ENCODE results near the gene MORC1.

MORC1 gene

DNA sequence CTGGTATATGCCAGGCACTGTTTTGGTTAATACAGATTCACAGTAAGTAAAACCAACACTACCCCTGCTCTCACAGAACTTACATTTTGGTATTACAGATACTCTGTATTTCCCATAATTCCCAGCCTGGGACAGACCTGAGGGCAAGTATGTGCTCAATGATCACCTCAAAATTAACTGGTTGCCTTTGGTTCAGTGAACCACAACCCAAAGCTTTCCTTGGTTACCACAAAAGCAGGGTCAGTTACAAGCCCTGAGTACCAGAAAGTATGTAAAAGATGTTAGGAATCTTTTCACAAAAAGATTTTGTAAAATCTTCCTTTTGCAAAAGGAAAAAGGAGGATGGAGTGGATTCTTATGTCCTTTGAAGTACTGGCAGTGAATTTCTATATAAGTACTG lies 92.0 kb downstream of the MORC1 start:
- no peak for DNase-seq

DNA sequence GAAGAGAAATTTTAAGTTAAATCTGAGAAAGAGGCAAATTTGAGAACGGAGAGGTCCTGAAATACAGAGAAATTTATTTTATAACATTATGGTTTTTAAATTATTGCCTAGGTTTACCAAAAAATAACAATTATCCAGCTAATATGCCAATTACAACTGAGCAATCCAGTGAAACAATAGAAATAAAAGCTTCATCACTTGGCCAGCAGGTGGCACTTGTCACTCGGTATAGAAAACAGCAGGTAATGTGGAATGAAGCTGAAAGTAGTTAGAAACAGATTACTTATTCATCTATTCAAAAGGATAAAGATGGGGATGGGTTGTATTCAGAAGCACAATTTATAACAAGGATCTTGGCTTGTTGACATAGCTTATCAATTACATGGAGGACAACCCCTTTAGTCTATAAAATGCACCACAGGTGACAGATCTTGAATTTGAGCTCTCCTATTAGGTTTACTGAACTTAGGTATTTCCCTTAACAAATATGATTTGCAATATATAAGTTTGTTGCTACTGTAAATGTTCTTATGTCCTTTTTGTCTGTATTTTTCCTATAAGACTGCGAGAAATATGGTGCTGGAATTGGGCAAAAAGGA lies 94.2 kb downstream of the MORC1 start:
- peak; percentile 16 to 80 (median 32) for DNase-seq

DNA sequence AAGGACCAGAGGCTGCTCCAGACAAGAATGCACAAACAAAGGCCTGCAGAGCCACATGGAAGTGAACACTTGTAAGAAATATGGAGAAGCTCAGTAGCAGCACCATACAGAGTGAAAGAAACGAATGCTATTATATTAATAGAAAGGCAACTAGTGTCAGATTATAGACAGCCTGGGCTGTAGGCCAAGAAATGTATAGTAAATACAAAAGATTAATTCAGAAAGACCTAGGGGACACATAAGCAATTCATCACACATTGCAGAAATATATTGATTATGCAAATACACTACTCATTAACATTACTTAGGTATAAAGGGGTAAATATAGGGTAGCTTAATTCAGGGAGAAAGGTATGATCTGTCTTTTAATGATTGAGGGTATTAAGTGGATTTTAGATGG lies 94.8 kb downstream of the MORC1 start:
- peak in 1 of 3 experiments; percentile 45 for DNase-seq

DNA sequence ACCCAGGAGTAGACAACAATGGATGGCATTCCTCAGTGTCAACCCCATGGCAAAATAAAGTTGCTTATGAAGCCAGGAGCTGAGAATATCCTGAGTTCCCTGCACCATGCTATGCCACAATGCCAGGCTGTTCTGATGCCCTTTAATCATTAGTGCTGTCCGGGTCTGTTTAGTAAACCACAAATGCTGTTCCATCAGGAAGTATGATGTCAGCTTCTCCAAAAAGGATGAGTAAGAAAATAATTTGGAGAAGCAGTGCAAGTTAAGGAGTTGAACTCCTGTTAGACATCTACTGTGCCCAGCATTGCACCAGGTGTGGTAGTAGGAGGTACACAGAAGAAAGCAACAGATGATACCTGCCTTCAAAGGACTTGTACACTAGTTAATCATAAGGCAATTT lies 96.4 kb downstream of the MORC1 start:
- DNase-seq = no peak

DNA sequence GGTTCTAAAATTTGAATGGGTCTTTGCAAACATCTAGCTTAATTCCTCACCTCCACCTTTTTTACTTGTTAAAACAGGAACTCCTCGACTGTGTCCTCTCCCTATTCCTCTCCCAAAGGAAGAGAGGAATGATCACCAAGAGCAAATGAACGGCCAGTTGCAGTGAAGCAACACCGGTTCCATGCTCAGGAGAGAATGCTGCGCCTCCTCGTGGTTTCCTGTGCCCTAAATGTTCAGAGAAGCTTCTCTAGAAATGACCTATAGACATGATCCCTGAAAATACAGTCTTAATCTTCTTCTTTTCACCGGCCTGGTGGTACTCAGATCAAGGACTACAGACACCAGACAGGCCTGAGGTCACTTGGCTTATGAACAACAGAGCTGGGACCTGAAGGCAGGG lies 99.1 kb downstream of the MORC1 start:
- no peak for DNase-seq

DNA sequence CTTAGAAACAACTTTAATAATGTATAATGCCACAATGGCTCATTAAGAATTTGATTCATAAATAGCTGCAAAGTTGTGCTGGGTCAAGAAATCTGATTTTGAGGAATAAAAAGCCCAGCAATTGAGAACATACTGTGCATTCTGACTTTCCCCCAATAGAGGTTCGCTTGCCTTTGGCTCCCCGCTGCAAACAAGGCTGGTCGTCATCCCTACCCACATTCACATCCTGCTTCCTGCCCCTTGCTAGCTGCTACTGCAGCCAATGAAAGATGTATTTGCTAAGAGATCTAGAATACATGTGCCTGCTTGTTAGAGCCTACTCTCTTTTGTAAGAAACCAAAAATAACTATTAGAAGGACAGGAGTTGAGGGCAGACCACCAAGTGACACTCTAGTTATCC lies 112.5 kb downstream of the MORC1 start:
- no peak for DNase-seq

DNA sequence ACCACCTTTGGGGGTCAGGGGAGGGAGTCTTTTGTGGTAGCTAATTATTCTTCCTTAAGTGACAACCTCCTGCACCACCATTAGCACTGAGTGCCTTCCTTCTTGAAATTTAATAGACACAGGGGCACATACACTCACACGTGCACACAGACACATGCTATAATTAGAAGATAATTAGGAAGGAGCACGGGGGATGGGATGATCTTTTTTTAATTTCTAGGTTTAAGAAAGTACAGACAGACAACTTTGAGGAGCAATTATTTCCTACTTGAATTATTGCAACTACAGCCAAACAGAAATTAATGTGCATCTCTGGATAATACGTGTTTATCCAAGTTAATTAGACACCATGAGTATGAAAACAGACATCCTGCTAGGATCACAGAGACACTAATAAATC lies 119.5 kb downstream of the MORC1 start:
- DNase-seq = peak in 2 of 3 experiments; percentile 56 to 83

DNA sequence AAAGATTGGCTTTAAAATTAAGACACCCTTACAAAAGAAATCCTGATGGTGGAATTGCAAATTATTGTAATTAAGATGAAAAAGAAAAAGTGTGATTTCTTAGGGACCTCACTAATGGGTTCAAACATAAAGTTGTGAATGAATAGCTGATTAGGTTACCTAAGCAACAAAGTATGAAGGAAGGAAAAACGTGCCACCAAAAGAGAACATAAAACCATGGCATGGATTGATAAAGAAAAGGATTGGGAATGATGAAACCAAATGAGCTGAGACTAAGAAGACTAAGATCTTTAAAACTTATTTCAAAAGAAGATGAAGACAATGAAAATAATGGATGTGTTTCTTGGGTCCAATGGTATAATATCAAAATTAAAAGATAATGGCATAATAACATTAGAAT lies 132.1 kb downstream of the MORC1 start:
- peak in 1 of 3 experiments; percentile 5 for DNase-seq

DNA sequence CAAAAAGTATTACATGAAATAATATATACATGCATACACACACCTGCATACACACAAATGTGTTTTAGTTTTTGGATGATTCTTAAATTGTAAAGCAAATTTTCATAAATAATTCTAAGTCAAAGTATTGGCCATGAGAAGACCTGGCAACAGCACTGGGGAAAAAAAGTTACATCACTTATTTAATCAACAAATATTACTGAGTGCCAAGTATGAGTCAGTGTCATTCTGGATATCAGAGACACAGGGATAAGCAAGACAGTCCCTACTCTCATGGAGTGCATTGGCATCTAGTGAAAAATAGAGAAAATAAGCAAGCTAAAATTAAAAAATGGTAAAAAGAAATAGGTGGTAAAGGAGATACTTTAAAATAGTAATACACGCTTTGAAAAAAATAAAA lies 134.9 kb downstream of the MORC1 start:
- no peak for DNase-seq

DNA sequence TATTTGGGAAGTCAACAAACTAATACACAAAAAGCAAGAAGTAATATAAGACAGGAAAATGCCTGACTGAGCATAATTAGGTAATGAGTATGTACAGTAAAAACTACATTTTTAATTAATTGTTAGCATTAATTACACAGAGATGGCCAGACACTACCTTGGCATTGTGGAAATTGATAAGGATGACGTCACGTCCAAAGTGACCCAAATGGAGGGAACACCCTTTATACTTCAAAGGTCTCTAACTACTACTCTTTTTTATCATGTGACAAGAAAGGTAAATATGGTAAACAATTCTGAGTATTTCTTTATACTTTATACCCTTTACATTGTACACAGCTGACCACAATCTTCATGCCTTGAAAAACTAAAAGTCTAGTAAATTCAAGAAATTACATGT lies 141.9 kb downstream of the MORC1 start:
- DNase-seq = no peak

DNA sequence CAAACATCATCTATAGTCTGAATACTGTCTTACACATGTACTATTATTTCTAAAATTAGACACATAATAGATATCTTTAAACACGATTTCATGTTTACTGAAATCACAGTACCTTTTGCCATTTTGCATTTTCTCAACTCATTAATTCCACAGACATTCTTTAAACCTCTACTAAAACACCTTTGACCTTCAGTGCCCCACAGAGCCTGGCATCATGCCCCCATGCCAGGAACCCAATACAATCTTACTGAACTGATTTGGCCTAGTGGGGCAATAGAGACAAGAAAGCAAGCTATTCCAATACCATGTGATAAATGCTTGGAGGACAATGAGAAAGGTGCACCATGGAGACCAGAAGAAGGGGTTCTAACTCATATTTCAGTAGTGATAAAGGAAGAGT lies 144.9 kb downstream of the MORC1 start:
- DNase-seq = no peak

DNA sequence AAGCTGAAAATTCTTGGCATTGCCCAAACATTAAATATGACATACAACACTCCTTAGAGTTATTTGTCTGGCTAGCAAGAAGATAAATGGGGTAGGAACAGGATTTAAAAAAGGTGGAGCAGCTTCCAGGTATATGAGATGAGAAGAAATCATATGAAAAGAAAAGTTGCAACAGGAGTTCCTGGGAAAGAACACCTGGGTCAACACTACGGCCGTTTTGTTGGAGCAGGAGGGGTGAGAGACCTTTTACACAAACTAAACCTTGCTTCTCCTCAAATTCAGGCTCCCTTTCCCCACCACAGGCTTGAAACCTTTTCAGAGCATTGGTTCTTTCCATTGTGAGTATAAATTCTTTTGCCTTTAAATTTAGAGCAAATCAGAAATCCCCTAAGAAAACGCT lies 145.5 kb downstream of the MORC1 start:
- no peak for DNase-seq

DNA sequence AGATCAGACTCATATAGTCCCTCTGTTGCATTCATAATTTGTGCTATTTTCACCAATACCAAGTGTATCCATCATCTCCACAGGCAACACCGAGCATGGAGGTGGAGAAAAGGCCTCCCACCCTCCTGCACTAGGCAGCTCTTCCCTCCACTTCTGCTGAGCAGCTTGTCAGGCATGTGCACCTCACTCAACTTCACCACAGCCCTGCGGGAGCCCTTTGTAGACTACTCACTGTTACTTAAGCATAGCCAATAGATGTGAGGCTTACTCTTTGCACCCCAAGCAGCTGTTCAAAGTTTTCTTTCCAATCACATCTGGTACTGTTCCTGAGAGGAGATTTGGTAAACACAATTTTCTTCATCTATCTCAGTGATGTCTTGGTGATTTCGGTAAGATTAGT lies 147.4 kb downstream of the MORC1 start:
- DNase-seq = peak in 1 of 3 experiments; percentile 18

DNA sequence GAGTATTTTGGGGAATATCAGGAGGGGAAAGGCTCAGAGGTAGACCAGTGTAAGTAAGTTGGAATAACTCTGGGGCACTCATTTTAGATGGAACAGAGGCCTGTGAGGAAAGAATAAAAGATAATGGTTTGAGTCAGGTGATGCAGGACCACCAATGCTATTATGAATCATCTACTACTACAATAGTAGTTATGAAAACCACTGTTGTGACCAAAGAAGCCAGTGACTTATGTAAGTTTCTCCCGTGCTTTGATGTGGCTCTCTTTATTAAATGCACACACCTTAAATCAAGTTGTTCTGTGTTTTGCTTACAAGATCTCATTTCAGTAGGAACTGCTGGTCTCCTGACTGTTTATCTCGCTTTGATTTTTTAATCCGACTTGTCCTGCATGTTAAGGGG lies 151.2 kb downstream of the MORC1 start:
- DNase-seq = no peak

DNA sequence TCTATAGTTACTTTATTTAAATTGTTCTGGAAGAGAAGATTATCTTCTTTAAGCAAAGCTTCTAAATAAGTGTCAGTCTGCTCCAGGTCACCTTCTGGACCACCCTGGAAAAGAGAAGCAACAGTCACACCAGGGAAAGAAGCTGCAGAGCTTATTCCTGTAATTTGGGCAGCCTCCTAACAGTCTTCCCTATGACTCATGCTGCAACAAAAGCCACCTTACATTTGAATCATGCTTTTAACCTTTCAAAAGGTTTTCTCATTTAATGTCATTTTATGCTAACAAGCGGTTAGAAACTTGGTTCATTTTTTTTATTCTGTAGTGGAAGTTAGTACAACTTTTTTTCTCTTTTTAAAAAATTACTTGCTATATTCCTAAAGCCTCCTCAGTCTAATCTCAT lies 158.9 kb downstream of the MORC1 start:
- no peak for DNase-seq

DNA sequence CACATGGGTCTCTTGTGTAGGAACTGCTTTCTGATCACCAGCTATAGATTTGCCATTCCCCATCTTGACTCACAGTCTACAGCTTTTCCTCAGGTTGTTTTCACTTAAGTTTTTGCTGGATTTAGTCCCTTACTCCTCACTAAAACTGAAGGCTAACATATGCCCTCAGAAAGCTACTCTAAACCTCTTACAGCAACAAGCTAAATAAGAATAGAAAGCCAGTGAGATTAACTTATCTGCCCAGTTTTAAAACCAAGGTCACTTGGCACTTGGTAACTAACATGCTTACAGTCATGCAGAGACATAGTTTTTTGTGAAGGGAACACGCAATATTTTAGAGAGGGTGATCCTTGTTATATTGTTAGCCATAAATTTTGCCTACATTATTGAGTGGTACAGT lies 164.2 kb downstream of the MORC1 start, which contains the start of gene GUCA1C:
TSS of gene GUCA1C (minus strand) at position 180 of the 400 bp plus-strand sequence. CDS start at position 63, 117 bp downstream.
- DNase-seq = no peak

DNA sequence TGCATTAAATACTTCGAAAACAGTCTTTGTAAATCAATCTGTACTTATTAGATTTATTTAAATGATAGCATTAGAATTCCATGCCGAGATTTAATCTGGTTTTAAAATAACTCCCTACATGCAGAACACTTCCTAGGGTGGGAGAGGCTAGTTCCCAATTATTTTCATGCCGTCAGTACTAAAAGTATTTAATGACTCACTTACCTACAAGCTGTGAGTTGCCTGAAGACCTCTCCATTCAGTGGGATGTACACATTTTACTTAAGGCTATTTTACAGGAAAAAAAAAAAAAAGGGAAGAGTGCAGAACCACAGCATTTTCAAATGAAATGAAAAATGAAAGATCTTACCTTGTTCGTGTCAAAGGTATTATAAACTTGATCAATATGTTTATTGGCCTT lies 164.7 kb downstream of the MORC1 start:
- no peak for DNase-seq

DNA sequence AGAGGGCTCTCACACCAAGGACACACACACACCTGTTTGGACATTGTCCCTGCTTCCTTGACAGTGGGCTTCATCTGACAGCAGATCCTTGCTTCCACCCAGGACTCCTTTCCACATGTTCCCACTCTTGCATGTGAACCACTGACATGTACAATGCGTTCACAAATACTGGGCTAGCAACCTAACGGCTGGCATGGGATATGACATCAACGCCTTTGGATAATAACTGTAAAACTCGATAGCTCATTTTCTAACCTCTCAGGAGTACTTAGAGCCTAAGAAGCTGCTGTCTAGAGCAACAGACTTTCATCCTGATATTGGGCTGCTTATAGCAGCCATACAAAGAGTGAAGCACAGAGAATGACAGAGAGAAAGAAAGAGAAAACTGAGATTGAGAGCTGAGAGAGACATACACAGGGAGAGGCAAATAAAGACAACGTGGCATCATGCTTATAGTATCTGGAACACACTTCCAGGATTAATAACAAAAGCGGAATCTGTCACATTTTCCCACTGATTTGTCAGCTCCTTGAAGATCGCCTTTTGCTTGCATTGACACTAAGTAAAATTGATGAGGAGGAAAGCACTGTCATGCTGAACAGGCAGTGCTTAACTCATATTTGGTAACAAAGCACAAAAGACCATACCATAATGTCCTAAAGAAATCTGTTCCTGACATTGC lies 166.0 kb downstream of the MORC1 start:
- no peak for DNase-seq

DNA sequence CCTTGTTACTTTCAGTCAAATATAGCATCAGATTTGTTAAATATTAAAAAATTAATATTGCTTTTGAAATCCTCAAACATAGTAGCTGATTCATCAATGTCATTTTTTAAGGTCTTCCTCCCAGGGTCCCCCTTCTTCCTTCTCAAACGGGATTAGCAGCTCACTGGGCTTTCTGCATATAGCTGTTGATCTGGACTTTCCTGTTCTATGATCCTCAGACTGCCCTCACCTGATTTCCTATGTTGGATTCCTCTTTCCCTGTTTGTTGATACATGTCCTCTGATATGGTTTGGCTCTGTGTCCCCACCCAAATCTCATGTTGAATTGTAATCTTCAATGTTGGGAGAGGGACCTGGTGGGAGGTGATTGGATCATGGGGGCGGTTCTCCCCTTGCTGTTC lies 170.1 kb downstream of the MORC1 start:
- DNase-seq = no peak

DNA sequence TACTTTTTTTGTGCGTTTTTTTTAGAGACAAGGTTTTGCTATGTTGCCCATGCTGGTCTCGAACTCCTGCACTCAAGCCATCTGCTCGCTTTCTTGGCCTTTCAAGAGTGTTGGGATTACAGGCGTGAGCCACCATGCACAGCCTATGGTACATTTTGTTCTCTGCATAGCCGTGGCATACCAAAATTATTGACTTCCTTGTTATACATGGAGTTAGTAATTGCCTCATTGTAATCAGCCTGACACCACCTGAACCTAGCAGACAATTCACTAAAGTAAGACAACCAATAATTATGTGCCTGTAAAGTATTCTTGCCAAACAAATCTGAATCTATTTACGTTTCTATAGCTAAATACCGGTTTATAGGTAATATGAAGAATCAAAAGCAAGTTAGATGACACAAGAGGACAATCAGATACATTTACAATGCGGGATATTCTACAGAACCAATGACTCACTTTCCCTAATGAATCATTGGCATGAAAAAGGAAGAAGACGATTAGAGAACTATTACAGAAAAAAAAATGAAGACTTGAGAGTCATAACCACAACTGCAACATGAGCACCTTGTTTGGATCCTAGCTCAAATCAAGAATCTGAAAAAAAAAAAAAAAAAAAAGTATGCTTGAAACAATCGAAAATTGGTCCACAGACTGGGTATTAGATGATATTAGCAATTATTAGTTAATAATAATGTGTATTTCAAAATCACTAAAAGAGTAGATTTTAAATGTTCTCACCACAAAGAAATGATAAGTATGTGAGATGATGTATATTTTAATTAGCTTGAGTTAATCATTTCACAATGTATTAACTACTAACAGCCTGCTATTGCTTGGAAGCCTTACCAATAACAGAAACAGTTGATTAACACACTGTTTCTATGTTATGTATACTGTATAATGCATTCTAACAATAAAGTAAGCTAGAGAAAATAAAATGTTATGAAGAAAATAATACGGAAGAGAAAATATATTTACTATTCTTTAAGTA lies 171.3 kb downstream of the MORC1 start:
- peak in 2 of 3 experiments; percentile 38 to 77 for DNase-seq

DNA sequence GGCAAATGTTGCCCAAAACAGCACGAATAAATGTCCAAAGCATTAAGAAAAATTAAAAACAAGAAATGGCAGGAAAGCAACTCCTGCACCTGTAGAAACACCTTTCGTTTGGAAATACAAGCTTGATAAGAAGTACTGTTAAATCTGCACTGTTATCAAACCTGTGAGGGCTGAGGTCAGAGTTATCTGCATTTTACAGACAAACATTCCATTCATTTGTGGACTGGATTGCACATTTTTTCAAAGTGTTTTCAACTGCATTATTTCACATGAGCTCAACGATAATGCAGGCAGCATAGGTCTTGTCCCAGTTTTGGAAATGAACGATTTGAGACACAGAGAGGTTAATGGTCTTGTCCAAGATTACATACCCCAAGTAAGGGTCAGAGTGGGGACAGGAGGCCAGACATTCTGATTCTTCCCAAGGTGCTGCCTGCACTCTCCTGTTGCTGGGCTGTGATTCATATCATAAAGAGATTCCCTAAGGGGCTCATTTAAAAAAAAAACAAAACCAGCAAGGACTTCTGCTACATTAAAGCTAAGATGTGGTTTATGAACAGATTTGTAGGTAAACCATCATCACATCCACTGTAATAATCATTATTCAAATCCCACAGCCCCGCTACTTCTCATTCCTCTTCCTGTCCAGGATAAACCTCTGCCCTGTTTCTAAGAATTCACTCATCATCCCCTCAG lies 177.2 kb downstream of the MORC1 start:
- DNase-seq = no peak

DNA sequence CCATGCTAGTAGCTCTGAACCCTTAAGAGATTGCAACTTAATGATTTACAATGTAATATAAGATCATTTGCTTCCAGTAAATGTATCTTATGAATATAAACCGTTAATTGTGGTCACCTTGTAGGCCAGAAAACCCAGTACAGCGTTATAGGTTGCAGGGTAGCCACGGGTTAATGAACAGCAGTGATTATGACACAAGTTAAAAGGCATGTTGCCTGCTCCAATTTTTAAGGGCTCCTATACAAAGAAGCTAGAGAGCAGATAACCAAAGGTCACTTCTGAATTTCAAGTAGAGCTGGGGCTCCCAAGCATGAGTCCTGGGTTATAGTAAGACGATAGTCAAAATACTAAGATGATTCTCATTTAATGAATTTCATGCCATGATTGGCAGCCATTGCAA lies 177.8 kb downstream of the MORC1 start:
- no peak for DNase-seq

All from NCI-H1417 (cell line).